HG02885 (cell line): ENCODE data around the gene PAQR4.
A peak's percentile ranks its signal among the peaks of the same experiment; 100 is the strongest.

Experiments
- ATAC-seq: cut with Tn5 transposase; IDR thresholded peaks from one replicate; pipeline ENCODE4 v1.9.1; 2021; ENCODE audit warnings: mild to moderate bottlenecking; ENCODE audit not compliant: unreplicated experiment, poor library complexity

Gene PAQR4

GRCh38 chr16:3000540-3000939, 31.4 kb downstream of the PAQR4 start:
- ATAC-seq: no peak

DNA sequence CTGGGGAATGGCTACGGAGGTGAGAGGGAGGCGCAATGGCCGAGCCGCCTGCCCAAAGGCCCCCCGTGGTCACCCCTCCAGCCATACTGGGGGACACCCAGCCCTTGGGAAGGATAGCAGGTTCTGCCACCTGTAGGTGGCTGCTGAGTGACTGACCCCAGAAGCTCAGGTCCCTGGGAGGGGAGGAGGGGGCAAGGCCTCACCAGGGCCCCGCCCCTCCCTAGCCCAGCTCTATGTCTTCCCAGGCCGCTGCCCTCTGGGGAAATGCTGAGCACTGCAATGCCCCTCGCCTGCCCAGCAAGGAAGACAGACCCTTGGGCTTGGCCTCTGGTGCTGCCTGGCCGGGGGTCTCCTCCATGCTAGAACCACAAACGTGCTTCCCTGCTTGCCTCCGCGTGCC, 32.2 kb downstream of the PAQR4 start:
- ATAC-seq: no peak

- peak; percentile 97 for ATAC-seq
Observed at GRCh38 chr16:3003582-3004270, 34.6 kb downstream of the PAQR4 start.

GRCh38 chr16:3004319-3004718, 35.2 kb downstream of the PAQR4 start:
- peak; percentile 16 for ATAC-seq

- ATAC-seq: no peak
Observed at GRCh38 chr16:3004781-3005284, 35.7 kb downstream of the PAQR4 start.

DNA sequence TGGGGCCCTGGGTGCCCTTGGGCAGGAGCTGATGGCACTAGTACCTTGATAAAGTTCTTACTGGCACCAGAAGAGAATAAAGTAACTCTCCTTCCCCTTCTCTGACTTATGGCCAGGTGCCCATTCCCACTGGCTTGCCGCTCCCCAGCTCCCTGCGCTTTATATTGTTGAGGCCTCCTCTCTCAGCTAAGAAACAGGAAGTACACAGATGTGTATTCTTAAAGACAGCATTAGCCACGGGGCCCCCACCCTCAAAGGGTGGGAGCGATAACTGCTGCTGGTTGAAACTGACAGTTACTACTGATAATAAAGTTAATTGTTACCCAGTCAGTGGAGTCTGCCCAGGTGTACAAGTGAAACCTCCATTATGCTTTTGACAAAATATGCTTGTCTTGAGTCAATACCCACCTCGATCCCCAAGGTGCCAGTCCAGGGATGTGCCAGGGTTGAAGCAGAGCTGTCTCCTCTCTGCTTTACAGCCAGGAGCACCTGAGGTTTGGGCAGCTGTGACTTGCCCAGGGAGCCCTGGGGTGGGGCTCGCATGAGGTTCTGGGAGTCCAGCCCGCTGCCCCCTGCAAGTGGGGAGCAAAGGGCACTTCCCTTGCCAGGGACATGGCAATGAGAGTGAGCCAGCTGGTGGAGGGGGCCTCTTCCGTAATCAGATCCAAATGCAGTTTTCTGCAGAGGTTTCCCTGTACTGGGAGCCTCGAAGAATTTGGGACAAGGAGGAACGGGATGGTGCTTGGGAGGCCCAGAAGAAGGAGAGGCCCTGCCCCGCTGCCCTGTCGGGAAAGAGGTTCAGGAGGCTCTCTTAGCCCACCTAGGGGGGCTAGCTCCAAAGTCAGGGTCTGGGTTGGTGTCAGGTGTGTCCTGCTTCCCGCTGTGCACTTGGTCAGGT, 38.2 kb downstream of the PAQR4 start:
- ATAC-seq: no peak

GRCh38 chr16:3007957-3008689, 39.0 kb downstream of the PAQR4 start:
- ATAC-seq: no peak

DNA sequence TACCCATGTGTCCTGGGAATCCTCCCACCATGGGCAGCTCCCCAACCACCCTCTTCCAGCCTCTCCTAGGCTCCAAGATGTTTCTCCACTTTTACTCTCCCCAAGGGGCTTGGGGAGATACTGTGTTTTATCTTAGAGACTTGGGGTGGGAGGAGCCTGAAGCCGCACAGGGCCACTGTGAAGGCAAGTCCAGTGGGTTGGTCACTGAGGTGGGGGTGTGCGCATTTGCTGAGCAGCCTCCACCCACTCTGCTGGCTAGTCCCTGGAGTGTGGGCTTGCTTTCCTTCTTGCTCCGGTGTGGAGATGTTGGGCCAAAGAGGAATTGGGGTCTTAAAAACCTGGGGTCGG, 39.5 kb downstream of the PAQR4 start:
- no peak for ATAC-seq

- no peak for ATAC-seq
Observed at GRCh38 chr16:3009568-3010390, 40.6 kb downstream of the PAQR4 start.

DNA sequence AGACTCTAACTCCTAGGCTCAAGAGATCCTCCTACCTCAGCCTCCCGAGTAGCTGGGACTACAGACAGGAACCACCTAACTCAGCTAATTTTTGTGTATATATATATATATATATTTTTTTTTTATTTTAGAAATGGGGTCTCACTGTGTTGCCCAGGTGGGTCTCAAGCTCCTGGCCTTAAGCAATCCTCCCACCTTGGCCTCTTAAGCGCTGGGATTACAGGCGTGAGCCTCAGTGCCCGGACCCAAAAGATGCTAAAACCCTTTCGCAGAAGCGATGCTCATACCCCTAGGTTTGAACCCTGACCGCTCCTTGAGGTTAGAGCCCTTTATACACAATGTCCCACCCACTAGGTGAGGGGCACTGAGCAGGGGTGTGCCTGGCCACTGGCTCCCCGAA, 41.4 kb downstream of the PAQR4 start:
- no peak for ATAC-seq

DNA sequence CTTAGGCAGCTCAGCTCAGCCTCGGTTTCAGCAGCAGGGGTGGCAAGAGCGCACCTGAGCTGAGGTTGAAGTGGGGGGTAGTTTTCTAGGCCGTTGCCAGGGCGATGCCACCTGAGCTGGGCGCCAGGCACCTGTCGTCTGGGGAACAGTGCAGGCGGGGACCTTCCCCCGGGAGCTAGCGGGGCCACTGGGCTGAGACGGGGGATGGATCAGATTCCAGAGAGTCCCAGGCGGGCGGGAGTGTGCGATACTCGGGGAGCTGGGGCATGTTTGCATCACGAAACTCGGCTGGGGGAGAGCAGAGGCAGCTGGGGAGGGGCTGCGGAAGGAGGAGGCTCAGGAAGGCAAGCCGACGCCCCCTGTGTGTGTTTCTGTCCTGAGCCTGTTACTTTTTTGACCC, 43.1 kb downstream of the PAQR4 start:
- ATAC-seq: no peak

GRCh38 chr16:3012828-3013420, 43.8 kb downstream of the PAQR4 start, which contains the start of gene CLDN9:
TSS of gene CLDN9 (plus strand) at chr16:3012923. CDS start at chr16:3013363, 440 bp downstream.
- no peak for ATAC-seq

DNA sequence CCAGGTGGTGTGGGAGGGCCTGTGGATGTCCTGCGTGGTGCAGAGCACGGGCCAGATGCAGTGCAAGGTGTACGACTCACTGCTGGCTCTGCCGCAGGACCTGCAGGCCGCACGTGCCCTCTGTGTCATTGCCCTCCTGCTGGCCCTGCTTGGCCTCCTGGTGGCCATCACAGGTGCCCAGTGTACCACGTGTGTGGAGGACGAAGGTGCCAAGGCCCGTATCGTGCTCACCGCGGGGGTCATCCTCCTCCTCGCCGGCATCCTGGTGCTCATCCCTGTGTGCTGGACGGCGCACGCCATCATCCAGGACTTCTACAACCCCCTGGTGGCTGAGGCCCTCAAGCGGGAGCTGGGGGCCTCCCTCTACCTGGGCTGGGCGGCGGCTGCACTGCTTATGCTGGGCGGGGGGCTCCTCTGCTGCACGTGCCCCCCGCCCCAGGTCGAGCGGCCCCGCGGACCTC, 44.4 kb downstream of the PAQR4 start:
- ATAC-seq: no peak

- ATAC-seq: no peak
Observed at GRCh38 chr16:3013998-3014690, 45.0 kb downstream of the PAQR4 start.

- no peak for ATAC-seq
Observed at GRCh38 chr16:3014971-3015370, 45.8 kb downstream of the PAQR4 start.

DNA sequence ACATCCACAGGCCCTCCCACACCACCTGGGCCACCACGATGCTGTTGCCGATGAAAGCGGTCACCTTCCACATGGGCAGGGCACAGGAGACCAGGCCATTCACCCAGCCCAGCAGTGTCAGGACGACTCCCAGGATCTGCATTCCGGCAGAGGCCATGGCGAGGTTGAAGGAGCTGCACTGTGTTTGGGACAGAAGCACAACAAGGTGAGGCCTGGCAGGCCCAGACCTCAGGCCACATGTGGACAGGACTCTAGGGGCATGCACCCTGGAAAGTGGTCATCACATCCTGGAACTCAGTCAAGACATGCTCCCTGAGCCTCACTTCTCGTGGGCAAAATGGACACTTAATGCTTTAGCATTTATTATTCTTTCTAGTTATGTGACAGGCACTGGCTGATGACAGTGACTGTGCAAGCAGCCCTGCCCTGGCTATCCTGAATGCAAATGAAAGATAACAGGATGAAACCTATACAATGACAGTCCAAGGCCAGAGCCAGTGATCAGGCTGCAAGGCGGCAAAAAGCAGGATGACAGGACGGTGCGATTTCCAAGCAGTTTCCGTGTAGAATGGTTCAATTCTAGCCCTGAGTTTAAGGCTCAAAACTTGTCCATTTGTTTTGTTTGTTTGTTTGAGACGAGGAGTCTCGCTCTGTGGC, 46.8 kb downstream of the PAQR4 start:
- no peak for ATAC-seq

GRCh38 chr16:3017344-3017743, 48.2 kb downstream of the PAQR4 start:
- ATAC-seq: no peak

DNA sequence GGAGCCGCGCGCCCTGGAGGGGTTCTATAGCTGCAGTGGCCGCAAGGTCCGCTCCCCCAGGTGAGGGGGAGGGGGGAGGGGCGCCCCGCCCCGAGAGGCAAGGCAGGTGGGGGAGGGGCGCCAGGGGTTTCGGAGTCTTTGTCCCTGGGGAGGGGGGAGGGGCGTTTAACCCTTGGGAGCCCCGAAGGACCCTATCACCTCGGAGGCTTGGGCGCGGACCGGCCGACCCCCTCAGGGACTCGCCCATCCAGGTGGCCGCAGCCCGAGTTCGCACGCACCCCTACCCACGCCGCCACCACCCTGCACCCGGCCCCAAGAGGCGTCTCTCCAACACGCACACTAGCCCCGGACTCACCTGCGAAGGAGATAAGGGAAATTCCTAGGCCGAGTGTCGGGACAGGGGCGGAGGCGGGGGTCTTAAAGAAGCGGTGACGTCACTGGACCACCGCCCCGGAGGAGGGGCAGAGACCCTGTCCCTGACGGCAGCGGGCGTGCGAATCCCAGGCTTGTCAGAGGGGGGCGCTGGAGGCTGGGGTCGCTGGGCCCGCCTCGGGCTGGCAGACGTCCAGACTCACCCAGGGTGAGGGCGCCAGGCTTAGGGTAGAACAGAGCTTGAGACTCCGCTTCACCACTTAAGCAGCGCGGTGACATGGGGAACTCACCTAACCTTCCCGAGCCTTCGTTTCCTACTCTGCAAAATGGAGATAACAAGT, 48.8 kb downstream of the PAQR4 start, which contains the start of gene CLDN6:
TSS of gene CLDN6 (minus strand) at position 390 of the 713 bp plus-strand sequence. CDS start 2,162 bp downstream, outside the sequence.
- ATAC-seq: no peak
